GM18498 (cell line): ENCODE measurements around the gene MFAP1.
A peak's percentile ranks its signal among the peaks of the same experiment; 100 is the strongest.
"Not testable (repeated sequence)": the region's sequence is repeated elsewhere in the genome, so short reads cannot be mapped to it uniquely, and the experiment has no call there.

Source experiments
- ATAC-seq: cut with Tn5 transposase; IDR thresholded peaks from one replicate; pipeline ENCODE4 v1.9.1; 2021; ENCODE audit warnings: mild to moderate bottlenecking, moderate library complexity; ENCODE audit not compliant: unreplicated experiment

The MFAP1 gene

GRCh38 chr15:43824302-43825246 is at the start of gene MFAP1:
Gene MFAP1, minus strand, starts transcription at chr15:43824690. Its CDS starts 121 bp downstream, at chr15:43824569.
- ATAC-seq = peak; percentile 76

DNA sequence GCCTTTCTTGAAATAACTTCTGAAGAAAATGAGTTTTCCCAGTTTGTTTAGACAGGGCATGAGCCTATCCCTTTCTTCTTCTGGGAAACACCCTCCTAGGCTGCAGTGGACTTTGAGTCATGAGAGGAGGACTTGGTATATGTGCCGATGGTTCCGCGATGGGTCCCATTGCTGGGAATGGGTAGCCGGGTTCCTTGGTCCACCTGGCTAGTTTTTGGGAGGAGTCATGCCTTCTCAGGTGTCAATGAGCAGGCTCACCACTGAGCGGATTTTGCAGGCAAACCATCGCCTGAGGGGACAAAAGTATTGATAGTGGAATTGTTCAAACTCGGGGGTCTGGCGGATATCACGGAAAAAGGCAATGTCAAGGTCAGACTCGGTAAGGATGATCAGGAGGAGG is 49.2 kb upstream of the MFAP1 start:
- ATAC-seq = no peak

GRCh38 chr15:43872416-43873020 is 48.0 kb upstream of the MFAP1 start:
- ATAC-seq = no peak

DNA sequence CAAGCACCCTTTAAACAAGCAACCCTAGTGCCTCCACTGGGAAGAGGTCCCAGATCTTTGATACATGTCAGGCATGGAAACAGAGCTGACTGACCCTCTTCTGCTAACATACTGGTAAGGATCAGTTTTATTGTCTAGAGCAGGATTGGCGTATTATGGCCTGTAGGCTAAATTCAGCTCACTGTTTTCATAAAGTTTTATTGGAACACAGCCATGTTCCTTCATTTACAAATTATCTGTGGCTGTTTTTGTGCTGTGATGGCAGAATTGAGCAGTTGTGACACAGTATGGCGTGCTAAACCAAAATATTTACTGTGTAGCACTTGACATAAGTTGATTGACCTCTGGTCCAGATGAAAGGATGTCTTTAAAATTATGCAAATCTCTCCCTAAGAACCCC is 47.3 kb upstream of the MFAP1 start:
- no peak for ATAC-seq

GRCh38 chr15:43868406-43868805 is 43.9 kb upstream of the MFAP1 start:
- ATAC-seq = no peak

GRCh38 chr15:43867096-43867495 is 42.6 kb upstream of the MFAP1 start:
- no peak for ATAC-seq

DNA sequence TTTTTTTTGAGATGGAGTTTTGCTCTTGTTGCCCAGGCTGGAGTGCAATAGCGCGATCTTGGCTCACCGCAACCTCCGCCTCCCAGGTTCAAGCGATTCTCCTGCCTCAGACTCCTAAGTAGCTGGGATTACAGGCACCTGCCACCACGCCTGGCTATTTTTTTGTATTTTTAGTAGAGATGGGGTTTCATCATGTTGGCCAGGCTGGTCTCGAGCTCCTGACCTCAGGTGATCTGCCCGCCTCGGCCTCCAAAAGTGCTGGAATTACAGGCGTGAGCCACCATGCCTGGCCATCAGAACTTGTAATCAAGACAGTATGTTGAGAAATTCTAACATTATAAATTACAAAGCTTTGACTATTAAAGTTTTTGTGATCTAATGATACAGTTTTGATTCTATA is 42.1 kb upstream of the MFAP1 start:
- not testable (repeated sequence) for ATAC-seq

GRCh38 chr15:43859546-43859945 is 35.1 kb upstream of the MFAP1 start:
- ATAC-seq = no peak

DNA sequence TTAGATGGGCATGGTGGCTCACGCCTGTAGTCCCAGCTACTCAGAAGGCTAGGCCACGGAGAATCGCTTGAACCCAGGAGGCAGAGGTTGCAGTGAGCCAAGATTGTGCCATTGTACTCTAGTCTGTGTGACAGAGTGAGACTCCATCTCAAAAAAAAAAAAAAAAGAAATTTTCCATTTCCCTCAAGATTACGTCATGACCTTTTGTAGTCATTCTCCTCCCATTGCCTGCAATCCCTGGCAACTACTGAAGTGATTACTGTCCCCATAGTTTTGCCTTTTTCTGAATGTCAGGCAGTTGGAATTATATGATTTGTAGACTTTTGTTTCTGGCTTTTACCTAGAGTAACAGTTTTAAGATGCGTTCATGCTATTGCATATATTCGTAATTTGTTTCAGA is 30.3 kb upstream of the MFAP1 start:
- ATAC-seq = no peak

DNA sequence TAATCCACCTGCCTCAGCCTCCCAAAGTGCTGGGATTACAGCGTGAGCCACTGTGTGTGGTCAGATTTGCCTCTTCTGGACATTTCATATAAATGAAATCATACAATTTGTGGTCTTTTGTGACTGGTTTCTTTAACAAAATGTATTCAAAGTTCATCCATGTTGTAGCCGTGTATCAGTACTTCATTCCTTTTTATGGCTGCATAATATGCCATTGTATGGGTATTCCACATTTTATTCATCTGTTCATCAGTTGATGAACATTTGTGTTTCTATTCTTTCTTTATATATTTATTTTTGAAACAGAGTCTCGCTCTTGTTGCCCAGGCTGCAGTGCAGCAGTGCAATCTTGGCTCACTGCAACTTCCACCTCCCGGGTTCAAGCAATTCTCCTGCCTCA is 28.1 kb upstream of the MFAP1 start:
- no peak for ATAC-seq

GRCh38 chr15:43851251-43851650 is 26.8 kb upstream of the MFAP1 start:
- ATAC-seq = no peak

GRCh38 chr15:43845421-43845820 is 20.9 kb upstream of the MFAP1 start:
- ATAC-seq = no peak

- not testable (repeated sequence) for ATAC-seq
These were observed 8.0 kb upstream of the MFAP1 start for GRCh38 chr15:43832485-43832884.

- ATAC-seq = not testable (repeated sequence)
These were observed 7.1 kb upstream of the MFAP1 start for GRCh38 chr15:43831519-43832052.

DNA sequence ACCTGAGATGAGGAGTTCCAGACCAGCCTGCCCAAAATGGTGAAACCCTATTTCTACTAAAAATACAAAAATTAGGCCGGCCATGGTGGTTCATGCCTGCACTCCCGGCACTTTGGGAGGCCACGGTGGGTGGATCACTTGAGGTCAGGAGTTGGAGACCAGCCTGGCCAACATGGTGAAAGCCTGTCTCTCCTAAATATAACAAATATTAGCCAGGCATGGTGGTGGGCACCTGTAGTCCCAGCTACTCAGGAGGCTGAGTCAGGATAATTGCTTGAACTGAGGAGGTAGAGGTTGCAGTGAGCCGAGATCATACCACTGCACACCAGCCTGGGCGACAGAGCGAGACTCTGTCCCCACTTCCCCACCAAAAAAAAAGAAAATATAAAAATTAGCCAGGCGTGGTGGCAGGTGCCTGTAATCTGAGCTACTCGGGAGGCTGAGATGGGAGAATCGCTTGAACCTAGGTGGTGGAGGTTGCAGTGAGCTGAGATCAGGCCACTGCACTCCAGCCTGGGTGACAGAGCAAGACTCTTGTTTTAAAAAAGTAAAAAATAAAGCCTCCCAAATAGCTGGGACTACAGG is 6.3 kb upstream of the MFAP1 start:
- not testable (repeated sequence) for ATAC-seq

DNA sequence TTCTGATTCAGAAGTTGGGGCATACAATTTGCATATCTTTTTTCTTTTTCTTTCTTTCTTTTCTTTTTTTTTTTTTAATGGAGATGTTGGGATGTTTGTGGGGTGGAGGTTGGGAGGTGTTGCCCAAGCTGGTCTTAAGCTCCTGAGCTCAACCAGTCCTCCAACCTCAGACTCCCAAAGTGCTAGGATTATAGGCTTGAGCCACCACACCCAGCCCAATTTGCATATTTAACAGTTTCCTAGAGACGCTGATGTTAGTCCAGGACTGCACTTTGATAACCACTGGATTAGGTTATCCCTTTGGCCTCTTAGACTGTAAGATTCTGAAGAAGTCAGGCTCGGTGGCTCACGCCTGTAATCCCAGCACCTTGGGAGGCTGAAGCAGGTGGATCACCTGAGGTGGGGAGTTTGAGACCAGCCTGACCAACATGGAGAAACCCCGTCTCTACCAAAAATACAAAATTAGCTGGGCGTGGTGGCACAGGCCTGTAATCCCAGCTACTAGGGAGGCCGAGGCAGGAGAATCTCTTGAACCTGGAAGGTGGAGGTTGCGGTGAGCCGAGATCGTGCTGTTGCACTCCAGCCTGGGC is 5.6 kb upstream of the MFAP1 start:
- ATAC-seq = not testable (repeated sequence)

GRCh38 chr15:43828061-43828657 is 3.7 kb upstream of the MFAP1 start:
- no peak for ATAC-seq

DNA sequence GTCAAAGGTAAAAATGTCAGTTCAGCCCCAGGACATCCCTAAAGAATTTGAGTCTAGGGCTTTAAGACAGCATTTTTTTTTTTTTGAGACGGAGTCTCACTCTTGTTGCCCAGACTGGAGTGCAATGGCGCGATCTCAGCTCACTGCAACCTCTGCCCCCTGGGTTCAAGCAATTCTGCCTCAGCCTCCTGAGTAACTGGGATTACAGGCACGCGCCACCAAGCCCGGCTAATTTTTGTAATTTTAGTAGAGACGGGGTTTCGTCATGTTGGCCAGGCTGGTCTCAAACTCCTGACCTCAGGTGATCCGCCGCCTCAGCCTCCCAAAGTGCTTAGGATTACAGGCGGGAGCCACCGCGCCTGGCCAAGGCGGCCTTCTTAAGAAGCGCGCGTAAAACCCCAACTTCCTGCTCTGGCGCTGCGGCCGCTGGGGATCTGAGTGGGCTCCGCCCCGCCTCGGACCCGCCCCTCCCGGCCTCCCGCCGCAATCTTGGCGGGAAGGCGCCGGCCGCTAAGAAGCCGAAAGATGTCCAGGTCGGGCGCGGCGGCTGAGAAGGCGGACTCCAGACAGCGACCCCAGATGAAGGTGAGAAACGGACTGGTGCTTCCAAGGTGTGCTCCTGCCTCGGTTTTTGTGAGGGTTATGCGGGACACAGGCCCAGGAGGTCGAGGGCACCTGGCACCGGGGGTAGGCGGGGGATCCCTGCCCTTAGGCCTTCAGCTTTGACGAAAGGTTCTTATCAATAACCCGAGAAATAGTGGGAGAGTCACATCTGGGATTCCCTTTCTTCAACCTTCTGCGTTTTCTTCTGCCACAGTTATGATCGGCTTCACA is 2.2 kb upstream of the MFAP1 start, which contains the start of gene WDR76:
WDR76 (plus strand) TSS at position 495 of the 834 bp plus-strand sequence; CDS start at position 526, 31 bp downstream.
- ATAC-seq = peak; percentile 74

DNA sequence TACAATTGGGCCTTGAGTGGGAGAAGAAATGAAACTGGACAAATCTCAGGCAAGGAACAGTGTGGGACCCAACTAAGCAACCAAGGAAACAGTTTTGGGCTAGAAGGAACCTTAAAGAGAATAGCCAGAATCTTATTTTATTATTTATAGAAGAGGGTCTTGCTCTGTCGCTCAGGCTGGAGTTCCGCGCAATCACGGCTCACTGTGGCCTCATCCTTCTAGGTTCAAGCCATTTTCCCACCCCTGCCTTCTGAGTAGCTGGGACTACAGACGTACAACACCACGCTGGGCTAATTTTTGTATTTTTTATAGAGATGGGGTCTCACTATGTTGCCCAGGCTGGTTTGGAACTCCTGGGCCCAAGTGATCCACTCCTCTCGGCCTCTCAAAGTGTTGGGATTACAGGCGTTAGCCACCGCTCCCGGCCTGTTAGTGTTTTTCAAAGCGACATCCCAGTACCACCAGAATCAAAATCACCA is 1.6 kb upstream of the MFAP1 start:
- ATAC-seq = no peak

DNA sequence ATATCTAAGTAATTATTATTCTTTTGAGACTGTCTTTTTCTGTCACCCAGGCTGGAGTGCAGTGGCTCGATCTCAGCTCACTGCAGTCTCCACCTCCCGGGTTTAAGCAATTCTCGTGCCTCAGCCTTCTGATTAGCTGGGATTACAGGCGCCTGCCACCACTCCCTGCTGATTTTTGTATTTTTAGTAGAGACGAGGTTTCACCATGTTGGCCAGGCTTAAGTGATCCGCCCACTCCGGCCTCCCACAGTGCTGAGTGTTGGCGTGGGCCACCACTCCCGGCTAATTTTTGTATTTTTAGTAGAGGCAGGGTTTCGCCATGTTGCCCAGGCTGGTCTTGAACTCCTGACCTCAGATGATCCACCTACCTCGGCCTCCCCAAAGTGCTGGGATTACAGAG is 815 bp upstream of the MFAP1 start:
- not testable (repeated sequence) for ATAC-seq
